SH-SY5Y (cell line): ENCODE measurements around the gene PIGN.

ENCODE experiments used
- GATA2 ChIP-seq: IDR thresholded peaks from 2 replicates; pipeline ENCODE4 v1.6.1; 2011; ENCODE audit warnings: mild to moderate bottlenecking, low read depth, low read length
- GATA3 ChIP-seq: IDR thresholded peaks from 2 replicates; pipeline ENCODE4 v1.6.1; 2011; ENCODE audit warnings: low read depth, mild to moderate bottlenecking, low read length, moderate library complexity

- no peak for TF ChIP-seq GATA3
- no peak for TF ChIP-seq GATA2
These were observed 29.0 kb downstream of the PIGN start for GRCh38 chr18:62157843-62158242.
